H1 (cell line): ENCODE results near the gene SIRT3. TPM values are rescaled to one million over a fixed set of nuclear protein-coding genes. Genes with fewer than 3 reads are reported as not detected.
"Not testable (repeated sequence)": the region's sequence is repeated elsewhere in the genome, so short reads cannot be mapped to it uniquely, and the experiment has no call there.

Experiments
- CTCF ChIA-PET: fragments of 300-600 bp; sonication (Branson Sonifier 250); formaldehyde crosslinking; loops from one replicate; lab custom pipeline; 2021; ENCODE audit not compliant: partially characterized antibody; lab: Charles Lee
- POLR2A ChIA-PET: fragments of 300-600 bp; sonication (Branson Sonifier 250); formaldehyde crosslinking; loops from one replicate; lab custom pipeline; 2021; ENCODE audit warnings: inconsistent platforms; ENCODE audit not compliant: partially characterized antibody; lab: Charles Lee
- DNase-seq, 2 experiments: peaks; one replicate each; pipeline versions ENCODE4 v3.0.0 to v3.0.0-alpha.2; 2010 to 2022; ENCODE audit warnings: low spot score in 2 of 2, low read depth in 1 of 2, mixed read lengths in 1 of 2
- FAIRE-seq: peaks from 2 replicates; lab custom pipeline; 2011; peaks lifted over from hg19 to GRCh38; lab: Jason Lieb, UNC
- H2AFZ ChIP-seq: 2 replicates; pipeline ENCODE4 v1.8.1; 2012; ENCODE audit warnings: low read length, inconsistent platforms
- H2AK5ac ChIP-seq: 2 replicates; pipeline ENCODE4 v1.6.1; 2013; ENCODE audit warnings: low read depth, low read length
- H2BK120ac ChIP-seq: replicated peaks from 2 replicates; pipeline ENCODE3; 2013; ENCODE audit warnings: low read depth, low read length, inconsistent platforms
- H2BK12ac ChIP-seq: 2 replicates; pipeline ENCODE4 v1.6.1; 2013; ENCODE audit warnings: low read depth, low read length
- H2BK15ac ChIP-seq: 2 replicates; pipeline ENCODE4 v1.6.1; 2013; ENCODE audit warnings: low read length
- H2BK20ac ChIP-seq: 2 replicates; pipeline ENCODE4 v1.6.1; 2013; ENCODE audit warnings: low read length
- H2BK5ac ChIP-seq: 2 replicates; pipeline ENCODE4 v1.6.1; 2013; ENCODE audit warnings: low read depth, low read length
- H3K14ac ChIP-seq: 2 replicates; pipeline ENCODE4 v1.6.1; 2013; ENCODE audit warnings: inconsistent platforms; ENCODE audit not compliant: insufficient read length
- H3K18ac ChIP-seq: 2 replicates; pipeline ENCODE4 v1.6.1; 2013; ENCODE audit warnings: low read length; ENCODE audit errors: extremely low read depth
- H3K23ac ChIP-seq: 2 replicates; pipeline ENCODE4 v1.6.1; 2013; ENCODE audit warnings: inconsistent platforms; ENCODE audit not compliant: insufficient read length
- H3K23me2 ChIP-seq: 2 replicates; pipeline ENCODE4 v1.6.1; 2013; ENCODE audit warnings: low read depth, low read length
- H3K27ac ChIP-seq: 2 replicates; pipeline ENCODE4 v1.6.1; 2011; ENCODE audit warnings: low read depth, low read length, inconsistent platforms
- H3K27me3 ChIP-seq, 4 experiments: replicated peaks in 1 of 4; 1 replicate in 1 of 4; 2 replicates in 3 of 4; pipeline versions ENCODE4 v1.6.1 to v1.8.1; 2011 to 2013; ENCODE audit warnings: low read length in 3 of 4, mild to moderate bottlenecking in 3 of 4, inconsistent platforms in 2 of 4, mixed read lengths in 2 of 4, moderate library complexity in 1 of 4; ENCODE audit not compliant: control insufficient read depth in 3 of 4, insufficient read depth in 3 of 4; ENCODE audit errors: extremely low read depth in 1 of 4
- H3K36me3 ChIP-seq, 4 experiments: 2 replicates each; pipeline versions ENCODE4 v1.6.1 to v1.8.1; 2011 to 2013; ENCODE audit warnings: mild to moderate bottlenecking in 4 of 4, low read length in 3 of 4, moderate library complexity in 2 of 4, control low read depth in 1 of 4, inconsistent platforms in 1 of 4; ENCODE audit not compliant: insufficient read depth in 4 of 4, control insufficient read depth in 2 of 4
- H3K4ac ChIP-seq: replicated peaks from 2 replicates; pipeline ENCODE3; 2013; ENCODE audit warnings: low read length, low read depth, mixed read lengths, inconsistent platforms; ENCODE audit not compliant: insufficient read length
- H3K4me1 ChIP-seq, 4 experiments: replicated peaks in 1 of 4; 1 replicate in 1 of 4; 2 replicates in 3 of 4; pipeline versions ENCODE4 v1.6.1 to v1.8.1; 2011 to 2013; ENCODE audit warnings: low read length in 3 of 4, inconsistent platforms in 2 of 4, mixed read lengths in 1 of 4; ENCODE audit not compliant: insufficient read depth in 4 of 4, control insufficient read depth in 3 of 4
- H3K4me2 ChIP-seq, 2 experiments: 2 replicates each; pipeline versions ENCODE4 v1.6.1 to v1.8.1; 2011 to 2013; ENCODE audit warnings: low read depth in 2 of 2, low read length in 2 of 2, control low read depth in 1 of 2, inconsistent platforms in 1 of 2, mild to moderate bottlenecking in 1 of 2; ENCODE audit not compliant: insufficient read depth in 1 of 2
- H3K4me3 ChIP-seq, 4 experiments: fragments of 200-600, 300-600 bp in 1 of 4; sonication (generic), shearing (Covaris generic), sonication (Bioruptor Twin) in 1 of 4; 2 replicates each; pipeline versions ENCODE4 v1.5.1 to v1.8.1; 2011 to 2016; ENCODE audit warnings: low read length in 4 of 4, low read depth in 3 of 4, control low read depth in 2 of 4, inconsistent platforms in 2 of 4, mild to moderate bottlenecking in 2 of 4, mixed read lengths in 1 of 4, moderate library complexity in 1 of 4; ENCODE audit not compliant: insufficient read depth in 2 of 4; ENCODE audit errors: extremely low read depth in 1 of 4
- H3K56ac ChIP-seq: replicated peaks from 2 replicates; pipeline ENCODE3; 2013; ENCODE audit warnings: low read depth, mild to moderate bottlenecking, mixed read lengths, low read length, inconsistent platforms; ENCODE audit not compliant: insufficient read length
- H3K79me1 ChIP-seq: 2 replicates; pipeline ENCODE4 v1.6.1; 2013; ENCODE audit warnings: low read depth, low read length, control low read depth
- H3K79me2 ChIP-seq, 2 experiments: 2 replicates each; pipeline versions ENCODE4 v1.6.1 to v1.8.1; 2012 to 2013; ENCODE audit warnings: low read length in 2 of 2, mild to moderate bottlenecking in 2 of 2, inconsistent platforms in 1 of 2; ENCODE audit not compliant: insufficient read depth in 2 of 2, control insufficient read depth in 1 of 2
- H3K9ac ChIP-seq, 4 experiments: replicated peaks in 1 of 4; 1 replicate in 1 of 4; 2 replicates in 3 of 4; pipeline versions ENCODE4 v1.6.1 to v1.8.1; 2011 to 2013; ENCODE audit warnings: low read depth in 3 of 4, low read length in 3 of 4, control low read depth in 2 of 4, mild to moderate bottlenecking in 2 of 4, moderate library complexity in 2 of 4, inconsistent platforms in 1 of 4; ENCODE audit errors: extremely low read depth in 1 of 4
- H3K9me3 ChIP-seq, 2 experiments: 2 replicates each; pipeline versions ENCODE4 v1.6.1 to v1.8.1; 2012 to 2013; ENCODE audit warnings: mild to moderate bottlenecking in 2 of 2, moderate library complexity in 2 of 2, control low read depth in 1 of 2, inconsistent platforms in 1 of 2, low read depth in 1 of 2, low read length in 1 of 2, mixed read lengths in 1 of 2; ENCODE audit not compliant: insufficient read depth in 2 of 2
- H4K20me1 ChIP-seq, 2 experiments: replicated peaks in 1 of 2; 2 replicates each; pipeline versions ENCODE3 to v1.8.1; 2011 to 2013; ENCODE audit warnings: inconsistent platforms in 2 of 2, low read length in 2 of 2, mild to moderate bottlenecking in 1 of 2; ENCODE audit not compliant: insufficient read depth in 2 of 2, control insufficient read depth in 1 of 2
- H4K5ac ChIP-seq: 2 replicates; pipeline ENCODE4 v1.6.1; 2013; ENCODE audit warnings: low read length, low read depth, mixed read lengths, inconsistent platforms; ENCODE audit not compliant: insufficient read length
- H4K8ac ChIP-seq: 2 replicates; pipeline ENCODE4 v1.8.0; 2013; ENCODE audit warnings: mild to moderate bottlenecking, moderate library complexity, low read length, inconsistent platforms; ENCODE audit not compliant: insufficient read depth; ENCODE audit errors: extremely low read depth
- H4K91ac ChIP-seq: replicated peaks from 2 replicates; pipeline ENCODE3; 2013; ENCODE audit warnings: low read length, mixed read lengths, inconsistent platforms; ENCODE audit not compliant: insufficient read length
- MAX ChIP-seq: IDR thresholded peaks from 2 replicates; pipeline ENCODE4 v1.6.1; 2012; ENCODE audit warnings: inconsistent platforms
- WGBS, 2 experiments: shearing (Covaris generic) in 1 of 2; methylation state at CpG; one replicate each; pipeline versions ENCODE4 v1.1.6 to v1.1.7; 2013 to 2015; ENCODE audit warnings: low lambda C conversion rate in 2 of 2, mixed read lengths in 2 of 2, inconsistent platforms in 1 of 2, low coverage in 1 of 2, missing lambda C conversion rate in 1 of 2; ENCODE audit not compliant: insufficient replicate concordance in 2 of 2, insufficient coverage in 1 of 2, insufficient read length in 1 of 2; ENCODE audit errors: extremely low coverage in 1 of 2, missing lambda C conversion rate in 1 of 2; 5-methylcytosine and 5-hydroxymethylcytosine counted together
- polyA plus RNA-seq, 7 experiments: library from polyadenylated mRNA; depleted of rRNA in 3 of 7; stranded (reverse) in 5 of 7; unstranded in 2 of 7; fragments of >200 nt in 5 of 7; fragments of 200-250 nt in 2 of 7; gene quantifications; 1 replicate in 5 of 7; 2 replicates in 1 of 7; 4 replicates in 1 of 7; pipeline versions ENCODE4 v1.2.1 to v1.2.3, GENCODE V29; 2011 to 2013; ENCODE audit warnings: missing spikeins in 2 of 7, mixed read lengths in 2 of 7
- total RNA-seq: library from RNA; stranded (reverse); fragmentation: NEBNext Ultra II Directional; extraction: Animal tissue kit (Norgen Biotek cat#: 25700); gene quantifications from 2 replicates; pipeline ENCODE4 v1.2.1, GENCODE V29; 2021
- TF ChIP-seq, protein P1 (sequence below): IDR thresholded peaks from 2 replicates; pipeline ENCODE4 v1.6.1; 2012; ENCODE audit warnings: inconsistent platforms

SIRT3 gene
- total and polyA plus RNA-seq, 2 of the 8 experiments (the other 6 are each of a cell fraction or from before 2014, with no cell fraction given): 14.3 to 21.6 TPM

DNA sequence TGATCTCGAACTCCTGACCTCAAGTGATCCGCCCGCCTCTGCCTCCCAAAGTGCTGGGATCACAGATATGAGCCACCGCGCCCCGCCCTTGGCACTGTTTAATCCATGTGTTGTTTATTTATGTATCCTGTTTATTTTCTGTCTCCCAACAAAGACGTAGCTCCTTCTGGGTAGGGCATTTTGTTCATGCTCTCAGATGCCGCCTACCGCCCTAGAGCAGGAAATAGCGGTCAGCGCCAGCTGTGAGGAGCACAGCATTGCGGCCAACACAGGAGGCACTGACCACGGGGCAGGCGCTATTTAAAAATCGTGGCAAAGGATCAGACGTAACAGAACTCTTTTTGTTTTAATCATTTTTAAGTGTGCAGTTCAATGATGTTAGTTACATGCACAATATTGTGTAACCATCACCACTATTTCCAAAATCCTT lies 32.6 kb upstream of the SIRT3 start:
- ChIA-PET POLR2A (interaction anchor here (0.8 to 2.1 kb wide), 9 partner anchors 13 to 99 kb away, joined by 3 to 11 read pairs (median 5); partner anchors contain the start of gene IFITM2), CTCF (interaction anchor here (0.8 to 2.5 kb wide), 6 partner anchors 10 to 94 kb away, joined by 3 to 11 read pairs (median 6); partner anchors contain the start of gene NLRP6)
- not testable (repeated sequence) for H2BK15ac ChIP-seq, H3K23ac ChIP-seq, H3K14ac ChIP-seq, H3K9ac ChIP-seq, H4K8ac ChIP-seq, H3K18ac ChIP-seq, H4K20me1 ChIP-seq, FAIRE-seq, H2AK5ac ChIP-seq, H3K79me1 ChIP-seq, DNase-seq, H3K27me3 ChIP-seq, H4K91ac ChIP-seq, H3K23me2 ChIP-seq, H4K5ac ChIP-seq, H3K56ac ChIP-seq, H3K9me3 ChIP-seq, H3K27ac ChIP-seq, H3K36me3 ChIP-seq, H3K79me2 ChIP-seq, H2BK120ac ChIP-seq, H3K4me3 ChIP-seq, H2AFZ ChIP-seq
- Histone ChIP-seq H2BK20ac (0 out of 2 replicates have a peak overlapping the region, but pooled peaks have one; percentile 80), H2BK5ac (peak overlapping the region; percentile 50; the same call in 1 of the 2 replicates), H3K4ac (peak overlapping the region; percentile 20), H3K4me1 (peaks cover 4 to 20% (median 13%) of the 10 kb centered on the region in 4 experiments), H2BK12ac (peak overlapping the region; percentile 75), H3K4me2 (peak overlapping the region in 1 of 2 experiments; percentile 22; a peak in 1 of 4 replicates)
- WGBS, 2 experiments: 71% methylated on average over 16 of the region's 16 CpGs; no CpG with 5 or more reads in 1 of the 2 experiments
- TF ChIP-seq, protein P1, sequence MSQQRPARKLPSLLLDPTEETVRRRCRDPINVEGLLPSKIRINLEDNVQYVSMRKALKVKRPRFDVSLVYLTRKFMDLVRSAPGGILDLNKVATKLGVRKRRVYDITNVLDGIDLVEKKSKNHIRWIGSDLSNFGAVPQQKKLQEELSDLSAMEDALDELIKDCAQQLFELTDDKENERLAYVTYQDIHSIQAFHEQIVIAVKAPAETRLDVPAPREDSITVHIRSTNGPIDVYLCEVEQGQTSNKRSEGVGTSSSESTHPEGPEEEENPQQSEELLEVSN: 0 out of 2 replicates have a peak, but pooled peaks have one; percentile 16
- TF ChIP-seq MAX: peak; percentile 20; the same call in 1 of the 2 replicates
